GM04504 (cell line): ENCODE measurements around the gene DVL1.

Source experiments
- DNase-seq: peaks from one replicate; pipeline ENCODE4 v3.0.0-alpha.2; 2012; ENCODE audit warnings: low read depth

The DVL1 gene

GRCh38 chr1:1309251-1310108, 39.7 kb downstream of the DVL1 start:
- no peak for DNase-seq

- DNase-seq = no peak
These were observed 40.4 kb downstream of the DVL1 start for GRCh38 chr1:1308756-1309250.

DNA sequence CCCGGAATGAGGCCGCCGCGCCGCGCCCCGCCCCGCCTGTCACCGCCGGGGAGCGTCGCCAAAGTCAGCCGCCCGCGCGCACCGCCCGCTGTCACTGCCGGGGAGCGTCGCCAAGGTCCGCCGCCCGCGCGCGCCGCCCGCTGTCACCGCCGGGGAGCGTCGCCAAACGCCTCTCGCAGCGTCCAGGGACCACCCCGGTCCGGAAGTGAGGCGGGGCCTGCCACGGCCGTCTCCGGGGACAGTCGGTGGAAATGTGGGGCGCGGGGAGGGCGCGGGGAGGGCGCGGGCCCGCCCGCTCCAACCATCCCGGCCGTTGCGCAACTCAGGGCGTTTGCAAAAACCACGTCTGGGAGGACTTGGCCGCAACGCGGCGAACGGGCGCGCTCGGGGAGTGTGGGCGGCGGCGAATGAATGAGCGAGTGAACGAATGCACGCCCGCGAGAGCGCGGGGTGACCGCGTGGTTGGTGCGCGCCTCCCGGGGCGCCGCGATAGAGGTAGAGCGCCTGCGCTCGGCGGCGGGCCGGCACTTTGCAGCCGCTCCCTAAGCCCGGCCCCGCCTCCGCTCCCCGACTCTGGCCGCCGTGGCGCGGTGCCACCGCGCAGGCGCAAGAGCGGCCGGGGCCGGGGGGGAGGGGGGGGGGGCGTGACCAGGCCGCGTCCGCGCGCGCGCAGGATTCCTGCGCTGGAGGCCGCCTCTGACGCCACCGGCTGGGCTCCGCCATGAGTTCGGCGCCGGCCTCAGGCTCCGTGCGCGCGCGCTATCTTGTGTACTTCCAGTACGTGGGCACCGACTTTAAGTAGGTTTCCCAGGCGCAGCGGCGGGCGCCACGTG, 41.1 kb downstream of the DVL1 start, which contains the start of the genes ACAP3 and PUSL1:
Gene ACAP3, minus strand, starts transcription at position 8 of the 833 bp plus-strand sequence. CDS start 115 bp downstream, outside the sequence.
Gene PUSL1, plus strand, starts transcription at position 675 of the 833 bp plus-strand sequence. Its CDS starts 47 bp downstream, at position 722.
- peak; percentile 84 for DNase-seq

- no peak for DNase-seq
These were observed 41.8 kb downstream of the DVL1 start for GRCh38 chr1:1307261-1307922.

GRCh38 chr1:1306661-1307260, 42.5 kb downstream of the DVL1 start:
- no peak for DNase-seq

- DNase-seq = no peak
These were observed 43.1 kb downstream of the DVL1 start for GRCh38 chr1:1306070-1306660.

GRCh38 chr1:1305300-1306069, 43.7 kb downstream of the DVL1 start:
- peak; percentile 58 for DNase-seq

DNA sequence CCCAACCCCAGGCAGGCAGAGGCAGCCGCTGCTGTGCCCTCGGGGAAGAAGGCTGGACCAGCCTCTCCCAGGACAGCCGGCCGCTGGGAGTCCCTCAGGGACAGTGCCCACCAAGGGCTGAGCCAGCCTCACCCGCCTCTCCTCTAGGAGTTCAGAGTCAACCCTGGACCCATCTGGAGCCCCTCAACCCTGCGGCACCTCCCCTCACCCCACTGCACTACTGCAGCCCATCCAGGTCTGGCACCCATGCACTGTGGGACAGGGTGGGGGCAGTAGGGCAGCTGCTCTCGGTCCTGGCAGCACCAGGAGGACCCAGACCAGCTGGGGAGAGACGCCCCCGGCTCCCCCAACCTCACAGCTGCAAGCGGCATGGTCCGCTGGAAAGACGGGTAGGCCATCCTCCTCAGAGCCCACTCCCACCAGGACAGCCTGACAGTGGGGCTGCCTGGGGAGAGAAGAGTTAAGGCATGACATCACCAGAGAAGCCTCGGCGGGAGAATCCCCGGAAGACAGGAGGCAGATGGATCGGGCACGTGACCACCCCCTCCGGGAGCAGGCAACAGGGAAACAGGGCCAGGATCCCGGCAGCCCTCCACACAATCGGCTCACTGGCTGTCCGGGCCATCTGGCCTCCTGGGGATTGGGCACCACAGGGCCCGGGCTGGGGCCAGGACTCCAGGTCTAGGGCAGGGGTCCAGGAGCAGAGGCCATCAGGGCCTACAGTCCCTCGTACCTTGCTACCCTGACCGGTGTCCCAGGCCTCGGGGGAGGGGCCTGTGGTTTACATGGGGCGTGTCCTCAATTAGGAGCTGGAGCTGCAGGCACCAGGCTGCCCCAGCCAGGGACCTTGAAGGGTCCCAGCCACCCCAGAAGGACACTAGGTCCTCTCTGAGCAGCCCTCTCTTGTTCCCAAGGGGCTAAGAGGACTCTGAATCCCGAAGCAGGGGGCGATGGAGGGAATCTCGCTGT, 44.6 kb downstream of the DVL1 start:
- peak; percentile 65 for DNase-seq

DNA sequence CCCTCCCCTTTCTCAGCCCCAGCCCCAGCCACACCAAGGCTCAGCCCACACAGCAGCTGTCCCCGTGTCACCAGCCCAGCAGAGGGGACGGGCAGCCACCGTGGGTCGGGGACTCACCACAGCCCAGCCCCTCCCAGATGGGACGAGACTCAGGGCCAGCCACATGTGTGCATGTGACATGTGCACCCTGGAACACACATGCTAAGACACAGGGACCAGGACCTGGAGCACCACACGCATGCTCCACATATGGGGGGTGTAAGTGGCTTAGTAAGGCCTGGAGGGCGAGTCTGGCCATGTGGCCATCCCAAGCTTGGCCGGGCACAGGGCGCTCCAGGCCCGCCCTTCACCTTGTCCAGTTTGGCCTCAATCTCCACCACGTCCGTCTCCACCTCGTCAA, 45.5 kb downstream of the DVL1 start:
- no peak for DNase-seq

DNA sequence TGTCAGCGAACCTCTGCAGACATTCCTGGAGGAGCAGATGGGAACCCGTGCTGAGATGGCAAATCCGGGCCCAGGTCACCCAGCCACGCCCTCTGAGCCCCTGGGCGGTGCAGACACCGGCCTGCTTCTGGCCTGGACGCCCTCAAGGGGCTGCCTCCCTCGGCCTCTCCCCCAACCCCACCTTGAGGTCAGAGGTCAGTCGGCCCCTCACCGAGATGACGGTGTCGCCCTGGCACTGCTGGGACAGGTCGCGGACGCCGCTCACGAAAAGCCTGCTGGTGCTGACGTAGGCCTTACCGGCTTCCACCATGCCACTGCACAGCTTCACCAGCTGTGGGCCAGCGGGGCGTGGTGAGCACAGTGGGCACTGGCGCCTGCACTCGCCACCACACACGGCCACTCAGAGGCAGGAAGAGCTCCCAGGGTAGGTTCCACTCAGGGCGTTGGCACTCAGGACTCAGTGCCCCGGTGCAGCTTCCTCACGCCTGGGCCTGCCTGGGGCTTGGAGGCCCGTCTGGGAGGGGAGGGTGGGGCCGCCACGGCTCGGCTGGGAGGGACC, 46.2 kb downstream of the DVL1 start:
- no peak for DNase-seq

GRCh38 chr1:1302006-1302430, 47.2 kb downstream of the DVL1 start:
- no peak for DNase-seq

- DNase-seq = no peak
These were observed 48.9 kb downstream of the DVL1 start for GRCh38 chr1:1300352-1300739.

DNA sequence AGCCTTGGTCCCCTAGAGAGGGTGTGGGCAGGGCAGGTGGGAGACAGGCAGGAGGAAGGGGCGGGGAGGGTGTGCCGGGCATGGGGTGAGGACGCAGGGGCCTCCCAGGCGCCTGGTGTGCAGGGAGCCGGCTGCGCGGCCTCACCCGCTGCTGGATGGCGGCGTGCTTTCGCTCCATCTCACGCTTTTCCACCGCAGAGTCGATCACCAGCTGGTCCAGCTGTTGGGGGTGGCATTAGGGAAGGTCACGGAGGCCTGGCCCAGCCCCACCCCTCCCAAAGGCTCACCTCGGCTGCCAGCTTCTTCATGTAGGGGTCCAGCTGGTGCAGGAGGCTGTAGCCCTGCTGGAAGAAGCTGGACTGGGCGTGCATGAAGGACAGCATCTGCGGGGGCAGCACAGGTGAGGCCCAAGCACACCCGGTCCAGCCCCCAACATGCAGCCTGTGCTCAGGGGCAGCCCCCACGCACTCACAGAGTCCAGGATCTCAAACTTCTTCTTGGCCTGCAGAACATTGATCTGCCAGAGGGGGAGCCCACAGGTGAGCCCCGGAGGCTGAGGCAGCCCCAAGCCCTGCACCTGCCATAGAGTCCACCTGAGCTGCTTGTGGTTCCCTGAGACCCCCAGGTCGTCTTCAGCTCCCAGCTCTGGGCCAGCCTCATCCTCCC, 49.4 kb downstream of the DVL1 start:
- DNase-seq = no peak

GRCh38 chr1:1298861-1299685, 50.1 kb downstream of the DVL1 start:
- DNase-seq = no peak

GRCh38 chr1:1297802-1298424, 51.3 kb downstream of the DVL1 start:
- DNase-seq = no peak

DNA sequence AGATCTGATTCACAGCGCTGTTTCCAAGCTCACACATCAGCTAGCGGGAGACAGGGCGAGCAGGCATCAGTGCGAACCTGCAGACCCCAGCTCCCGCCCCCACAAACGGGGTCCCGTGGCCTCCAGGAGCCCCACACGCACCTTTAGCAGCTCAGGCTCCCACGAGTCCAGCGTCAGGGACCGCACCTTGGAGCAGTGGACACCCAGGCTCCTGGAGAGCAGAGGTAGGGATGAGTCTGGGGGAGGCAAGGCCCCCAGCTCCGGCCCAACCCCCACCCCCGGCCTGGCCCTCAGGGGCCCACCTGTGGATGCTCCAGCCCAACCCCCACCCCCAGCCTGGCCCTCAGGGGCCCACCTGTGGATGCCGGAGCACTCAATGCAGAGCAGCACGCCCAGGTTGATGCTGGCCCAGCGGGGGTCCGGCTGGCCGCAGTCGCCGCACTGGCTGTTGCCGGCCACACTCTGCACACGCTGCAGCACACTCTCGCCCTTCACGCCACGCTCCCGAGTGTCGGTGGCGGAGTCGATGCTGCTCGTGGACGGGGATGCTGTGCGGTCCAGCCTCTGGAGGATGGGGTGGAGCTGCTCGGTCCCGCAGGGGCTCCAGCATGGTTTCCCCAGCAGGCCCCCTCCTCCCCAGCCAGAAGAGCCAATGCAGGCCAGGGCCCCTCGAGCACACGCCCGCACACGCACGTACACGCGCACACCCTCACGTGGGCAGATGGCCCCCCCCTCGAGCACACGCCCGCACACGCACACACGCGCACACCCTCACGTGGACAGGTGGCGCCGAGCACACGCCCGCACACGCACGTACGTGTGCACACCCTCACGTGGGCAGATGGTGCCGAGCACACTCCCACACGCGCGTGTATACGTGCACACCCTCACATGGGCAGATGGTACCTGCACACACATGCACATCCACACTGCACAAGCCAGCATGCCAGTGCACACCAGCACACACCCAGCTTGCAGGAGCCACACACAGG, 52.9 kb downstream of the DVL1 start:
- DNase-seq = no peak
